Measurements from ENCODE around the gene NUDT16L1.

NUDT16L1 gene

GRCh38 chr16:4695473-4696171, 2.3 kb downstream of the NUDT16L1 start:
- no peak for DNase-seq (ENCODE audit: low read depth)

- DNase-seq (ENCODE audit: low read depth) = no peak
Observed at GRCh38 chr16:4696172-4696904, 3.0 kb downstream of the NUDT16L1 start.

- DNase-seq (ENCODE audit: low read depth) = no peak
Observed at GRCh38 chr16:4696905-4697847, 3.8 kb downstream of the NUDT16L1 start.

GRCh38 chr16:4697848-4698291, 4.5 kb downstream of the NUDT16L1 start:
- DNase-seq (ENCODE audit: low read depth) = no peak

GRCh38 chr16:4698321-4699045, 5.1 kb downstream of the NUDT16L1 start:
- DNase-seq (ENCODE audit: low read depth) = no peak

- no peak for DNase-seq (ENCODE audit: low read depth)
Observed at GRCh38 chr16:4699046-4699556, 5.7 kb downstream of the NUDT16L1 start.

GRCh38 chr16:4700380-4700996, 7.1 kb downstream of the NUDT16L1 start:
- no peak for DNase-seq (ENCODE audit: low read depth)

GRCh38 chr16:4700997-4701743, 7.8 kb downstream of the NUDT16L1 start:
- DNase-seq (ENCODE audit: low read depth) = no peak

- DNase-seq (ENCODE audit: low read depth) = no peak
Observed at GRCh38 chr16:4701791-4702465, 8.6 kb downstream of the NUDT16L1 start.

- no peak for DNase-seq (ENCODE audit: low read depth)
Observed at GRCh38 chr16:4702466-4702808, 9.1 kb downstream of the NUDT16L1 start.

GRCh38 chr16:4703906-4704305, 10.5 kb downstream of the NUDT16L1 start:
- no peak for DNase-seq (ENCODE audit: low read depth)

GRCh38 chr16:4704491-4704890, 11.1 kb downstream of the NUDT16L1 start:
- DNase-seq (ENCODE audit: low read depth) = no peak

GRCh38 chr16:4704913-4705312, 11.6 kb downstream of the NUDT16L1 start:
- DNase-seq (ENCODE audit: low read depth) = no peak

GRCh38 chr16:4706871-4707270, 13.5 kb downstream of the NUDT16L1 start:
- no peak for DNase-seq (ENCODE audit: low read depth)

- DNase-seq (ENCODE audit: low read depth) = no peak
Observed at GRCh38 chr16:4709481-4709880, 16.1 kb downstream of the NUDT16L1 start.

GRCh38 chr16:4713663-4714501, 20.5 kb downstream of the NUDT16L1 start:
- no peak for DNase-seq (ENCODE audit: low read depth)

GRCh38 chr16:4714996-4715395, 21.6 kb downstream of the NUDT16L1 start:
- DNase-seq (ENCODE audit: low read depth) = no peak

- DNase-seq (ENCODE audit: low read depth) = no peak
Observed at GRCh38 chr16:4718466-4718865, 25.1 kb downstream of the NUDT16L1 start.
